Neural progenitor cell (in vitro differentiated cells): ENCODE measurements around the gene NFATC2.

ENCODE experiments used
- CTCF ChIP-seq: fragments of 200-600 bp; sonication (generic); IDR thresholded peaks from 2 replicates; pipeline ENCODE4 v1.5.1; 2017; ENCODE audit warnings: antibody characterized with exemption, mild to moderate bottlenecking
- EZH2 ChIP-seq: fragments of 200-600 bp; sonication (generic); IDR thresholded peaks from 2 replicates; pipeline ENCODE4 v1.6.1; 2017; ENCODE audit warnings: antibody characterized with exemption, mild to moderate bottlenecking, moderate library complexity

- TF ChIP-seq CTCF (no peak), EZH2 (no peak)
Measured at GRCh38 chr20:51462566-51463276, 79.8 kb downstream of the NFATC2 start.
